Osteoblast (primary cell): ENCODE results near the gene TTC27. TPM values are rescaled to one million over a fixed set of nuclear protein-coding genes. Genes with fewer than 3 reads are reported as not detected.

Experiments used
- DNase-seq: peaks from one replicate; pipeline ENCODE4 v3.0.0; 2011; ENCODE audit warnings: low spot score, mixed read lengths; ENCODE audit not compliant: insufficient read length; ENCODE audit errors: missing footprints
- H2AFZ ChIP-seq: 2 replicates; pipeline ENCODE4 v1.6.0; 2011; ENCODE audit warnings: mild to moderate bottlenecking, low read length
- H3K27ac ChIP-seq: 2 replicates; pipeline ENCODE4 v1.5.1; 2011; ENCODE audit warnings: mild to moderate bottlenecking, low read depth, low read length, moderate library complexity
- H3K27me3 ChIP-seq: 2 replicates; pipeline ENCODE4 v1.6.0; 2012; ENCODE audit warnings: mild to moderate bottlenecking, control low read depth, inconsistent platforms, low read length, moderate library complexity; ENCODE audit not compliant: insufficient read depth
- H3K36me3 ChIP-seq: 2 replicates; pipeline ENCODE4 v1.5.1; 2011; ENCODE audit warnings: mild to moderate bottlenecking, low read length, control low read depth, moderate library complexity; ENCODE audit not compliant: insufficient read depth
- H3K4me1 ChIP-seq: 2 replicates; pipeline ENCODE4 v1.5.1; 2011; ENCODE audit warnings: mild to moderate bottlenecking, low read length, control low read depth, moderate library complexity; ENCODE audit not compliant: insufficient read depth
- H3K4me2 ChIP-seq: 2 replicates; pipeline ENCODE4 v1.6.0; 2011; ENCODE audit warnings: mild to moderate bottlenecking, low read length; ENCODE audit not compliant: insufficient read depth
- H3K4me3 ChIP-seq: fragments of 200-600 bp; sonication (generic); 3 replicates; pipeline ENCODE4 v1.5.1; 2012; ENCODE audit warnings: mild to moderate bottlenecking, low read length, inconsistent platforms; ENCODE audit not compliant: insufficient read depth
- H3K79me2 ChIP-seq: 2 replicates; pipeline ENCODE4 v1.6.0; 2012; ENCODE audit warnings: mild to moderate bottlenecking, low read length, control low read depth, inconsistent platforms; ENCODE audit not compliant: insufficient read depth
- H3K9me3 ChIP-seq: 2 replicates; pipeline ENCODE4 v1.5.1; 2011; ENCODE audit warnings: low read depth, low read length, control low read depth
- H4K20me1 ChIP-seq: 2 replicates; pipeline ENCODE4 v1.6.0; 2012; ENCODE audit warnings: mild to moderate bottlenecking, low read length, control low read depth; ENCODE audit not compliant: insufficient read depth
- total RNA-seq: library from RNA; depleted of rRNA; stranded (reverse); fragments of >200 nt; gene quantifications from 2 replicates; pipeline ENCODE4 v1.2.3, GENCODE V29; 2012
- TF ChIP-seq, protein P1 (sequence below): IDR thresholded peaks from 2 replicates; pipeline ENCODE4 v1.5.1; 2011; ENCODE audit warnings: mild to moderate bottlenecking, low read depth, low read length, moderate library complexity; ENCODE audit errors: extremely low read depth

TTC27 gene
- total RNA-seq, 1 donor, result 25.3 TPM

DNA sequence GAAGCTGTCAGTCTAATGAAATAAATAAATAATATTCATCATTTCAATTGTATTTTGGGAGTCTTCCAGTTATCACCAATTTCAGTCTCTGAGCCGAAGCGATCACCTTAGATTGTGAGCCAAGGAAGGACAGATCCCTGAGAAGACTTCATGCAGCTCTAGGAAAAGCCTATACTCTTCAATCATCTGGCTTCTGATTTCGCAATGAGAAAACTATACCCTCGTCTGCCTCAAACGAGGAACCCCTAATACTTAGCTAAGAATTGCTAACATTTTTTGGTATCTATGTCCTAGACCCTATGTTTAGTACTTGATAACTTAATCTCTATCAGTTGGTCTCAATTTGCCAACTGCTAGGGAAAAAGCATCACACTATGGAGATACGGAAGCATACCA, 4.5 kb upstream of the TTC27 start:
- TF ChIP-seq, protein P1, sequence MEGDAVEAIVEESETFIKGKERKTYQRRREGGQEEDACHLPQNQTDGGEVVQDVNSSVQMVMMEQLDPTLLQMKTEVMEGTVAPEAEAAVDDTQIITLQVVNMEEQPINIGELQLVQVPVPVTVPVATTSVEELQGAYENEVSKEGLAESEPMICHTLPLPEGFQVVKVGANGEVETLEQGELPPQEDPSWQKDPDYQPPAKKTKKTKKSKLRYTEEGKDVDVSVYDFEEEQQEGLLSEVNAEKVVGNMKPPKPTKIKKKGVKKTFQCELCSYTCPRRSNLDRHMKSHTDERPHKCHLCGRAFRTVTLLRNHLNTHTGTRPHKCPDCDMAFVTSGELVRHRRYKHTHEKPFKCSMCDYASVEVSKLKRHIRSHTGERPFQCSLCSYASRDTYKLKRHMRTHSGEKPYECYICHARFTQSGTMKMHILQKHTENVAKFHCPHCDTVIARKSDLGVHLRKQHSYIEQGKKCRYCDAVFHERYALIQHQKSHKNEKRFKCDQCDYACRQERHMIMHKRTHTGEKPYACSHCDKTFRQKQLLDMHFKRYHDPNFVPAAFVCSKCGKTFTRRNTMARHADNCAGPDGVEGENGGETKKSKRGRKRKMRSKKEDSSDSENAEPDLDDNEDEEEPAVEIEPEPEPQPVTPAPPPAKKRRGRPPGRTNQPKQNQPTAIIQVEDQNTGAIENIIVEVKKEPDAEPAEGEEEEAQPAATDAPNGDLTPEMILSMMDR, result no peak
- Histone ChIP-seq H3K4me1 (no peaks in the 10 kb centered on the region), H4K20me1 (no peaks in the 10 kb centered on the region), H3K27ac (no peak overlapping the region), H3K4me2 (no peak overlapping the region), H3K36me3 (peaks cover 8% of the 10 kb centered on the region), H2AFZ (no peak overlapping the region), H3K4me3 (no peak overlapping the region), H3K27me3 (no peaks in the 10 kb centered on the region), H3K9me3 (no peaks in the 10 kb centered on the region), H3K79me2 (peaks cover 3% of the 10 kb centered on the region)
- no peak for DNase-seq

GRCh38 chr2:32624812-32625211, 3.0 kb upstream of the TTC27 start:
- Histone ChIP-seq H3K27me3 (no peaks in the 10 kb centered on the region), H3K27ac (no peak overlapping the region), H3K4me2 (no peak overlapping the region), H3K4me1 (peaks cover 4% of the 10 kb centered on the region), H3K9me3 (no peaks in the 10 kb centered on the region), H3K79me2 (peaks cover 14% of the 10 kb centered on the region), H3K4me3 (no peak overlapping the region), H2AFZ (no peak overlapping the region), H3K36me3 (peaks cover 4% of the 10 kb centered on the region), H4K20me1 (no peaks in the 10 kb centered on the region)
- DNase-seq, result no peak
- TF ChIP-seq, protein P1, result no peak

DNA sequence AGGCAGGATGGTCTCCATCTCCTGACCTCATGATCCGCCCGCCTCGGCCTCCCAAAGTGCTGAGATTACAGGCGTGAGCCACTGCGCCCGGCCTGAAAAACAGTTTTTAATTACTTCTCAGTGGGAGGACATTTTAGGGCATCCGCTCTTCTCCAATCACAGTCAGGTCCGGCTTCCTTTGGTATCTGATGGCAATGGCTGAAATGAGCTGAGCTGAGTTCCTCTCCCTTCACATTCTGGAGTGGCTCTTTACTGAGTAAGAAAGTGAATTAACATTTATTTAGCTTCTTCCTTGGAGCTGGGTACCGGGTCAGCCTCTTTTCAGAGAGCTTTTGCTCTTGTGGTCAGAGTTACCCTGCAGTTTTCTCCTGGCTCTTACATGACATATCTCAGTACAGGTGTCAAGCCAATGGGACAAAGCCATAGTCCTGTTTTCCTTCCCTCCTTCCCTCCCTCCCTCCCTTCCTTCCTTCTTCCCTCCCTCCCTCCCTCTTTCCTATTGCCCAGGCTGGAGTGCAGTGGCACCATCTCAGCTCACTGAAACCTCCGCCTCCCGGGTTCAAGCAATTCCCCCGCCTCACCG, 1.1 kb upstream of the TTC27 start:
- TF ChIP-seq, protein P1, result no peak
- H3K36me3 ChIP-seq, result peaks cover 13% of the 10 kb centered on the region
- peak overlapping the region; percentile 100 for H3K4me2 ChIP-seq
- no peaks in the 10 kb centered on the region for H3K27me3 ChIP-seq
- H3K79me2 ChIP-seq, result peaks cover 15% of the 10 kb centered on the region
- no peaks in the 10 kb centered on the region for H4K20me1 ChIP-seq
- H3K9me3 ChIP-seq, result no peaks in the 10 kb centered on the region
- peak; percentile 15 for DNase-seq
- peaks cover 4% of the 10 kb centered on the region for H3K4me1 ChIP-seq
- H2AFZ ChIP-seq, result no peak overlapping the region
- no peak overlapping the region for H3K4me3 ChIP-seq
- no peak overlapping the region for H3K27ac ChIP-seq

GRCh38 chr2:32627441-32627813, 423 bp upstream of the TTC27 start:
- Histone ChIP-seq H3K4me3 (peak overlapping the region; percentile 96), H3K4me1 (peaks cover 4% of the 10 kb centered on the region), H4K20me1 (no peaks in the 10 kb centered on the region), H3K27ac (peak overlapping the region; percentile 86), H2AFZ (peak overlapping the region; percentile 92), H3K27me3 (no peaks in the 10 kb centered on the region), H3K79me2 (peaks cover 15% of the 10 kb centered on the region), H3K9me3 (no peaks in the 10 kb centered on the region), H3K36me3 (peaks cover 10% of the 10 kb centered on the region), H3K4me2 (peak overlapping the region; percentile 100)
- DNase-seq, result peak; percentile 69
- TF ChIP-seq, protein P1, result peak; percentile 42
